Type B pancreatic cell (in vitro differentiated cells): ENCODE data around the gene ALDH3A1. TPM values are rescaled to one million over a fixed set of nuclear protein-coding genes. Genes with fewer than 3 reads are reported as not detected.
A peak's percentile ranks its signal among the peaks of the same experiment; 100 is the strongest.

Experiments used
- DNase-seq: peaks from one replicate; pipeline ENCODE4 v3.0.0; 2021; ENCODE audit warnings: mixed read lengths; ENCODE audit not compliant: unreplicated experiment; ENCODE audit errors: extremely low spot score
- H3K27ac Mint-ChIP-seq: 2 replicates; pipeline ENCODE4 v1.8.0; 2021; ENCODE audit warnings: mild to moderate bottlenecking, mixed read lengths
- H3K27me3 Mint-ChIP-seq: 2 replicates; pipeline ENCODE4 v1.8.0; 2021; ENCODE audit warnings: mixed read lengths
- H3K36me3 Mint-ChIP-seq: 2 replicates; pipeline ENCODE4 v1.8.0; 2021; ENCODE audit warnings: mixed read lengths
- H3K4me1 Mint-ChIP-seq: one replicate; pipeline ENCODE4 v1.8.0; 2021; ENCODE audit warnings: mixed read lengths; ENCODE audit not compliant: unreplicated experiment
- H3K4me3 Mint-ChIP-seq: 2 replicates; pipeline ENCODE4 v1.8.0; 2021; ENCODE audit warnings: mild to moderate bottlenecking, mixed read lengths
- H3K9me3 Mint-ChIP-seq: 2 replicates; pipeline ENCODE4 v1.8.0; 2021; ENCODE audit warnings: mixed read lengths
- total RNA-seq: library from RNA; stranded (reverse); gene quantifications from 2 replicates; pipeline ENCODE4 v1.2.1, GENCODE V29; 2021; ENCODE audit warnings: low replicate concordance
- TF ChIP-seq, protein P1 (sequence below): fragments of 200-600 bp; sonication (generic); conservative IDR thresholded peaks from 2 replicates; pipeline ENCODE4 v1.5.0; 2021; ENCODE audit warnings: antibody characterized with exemption, mild to moderate bottlenecking

Gene ALDH3A1
- total RNA-seq, 1 donor from 2014 or later: 0.77 TPM

DNA sequence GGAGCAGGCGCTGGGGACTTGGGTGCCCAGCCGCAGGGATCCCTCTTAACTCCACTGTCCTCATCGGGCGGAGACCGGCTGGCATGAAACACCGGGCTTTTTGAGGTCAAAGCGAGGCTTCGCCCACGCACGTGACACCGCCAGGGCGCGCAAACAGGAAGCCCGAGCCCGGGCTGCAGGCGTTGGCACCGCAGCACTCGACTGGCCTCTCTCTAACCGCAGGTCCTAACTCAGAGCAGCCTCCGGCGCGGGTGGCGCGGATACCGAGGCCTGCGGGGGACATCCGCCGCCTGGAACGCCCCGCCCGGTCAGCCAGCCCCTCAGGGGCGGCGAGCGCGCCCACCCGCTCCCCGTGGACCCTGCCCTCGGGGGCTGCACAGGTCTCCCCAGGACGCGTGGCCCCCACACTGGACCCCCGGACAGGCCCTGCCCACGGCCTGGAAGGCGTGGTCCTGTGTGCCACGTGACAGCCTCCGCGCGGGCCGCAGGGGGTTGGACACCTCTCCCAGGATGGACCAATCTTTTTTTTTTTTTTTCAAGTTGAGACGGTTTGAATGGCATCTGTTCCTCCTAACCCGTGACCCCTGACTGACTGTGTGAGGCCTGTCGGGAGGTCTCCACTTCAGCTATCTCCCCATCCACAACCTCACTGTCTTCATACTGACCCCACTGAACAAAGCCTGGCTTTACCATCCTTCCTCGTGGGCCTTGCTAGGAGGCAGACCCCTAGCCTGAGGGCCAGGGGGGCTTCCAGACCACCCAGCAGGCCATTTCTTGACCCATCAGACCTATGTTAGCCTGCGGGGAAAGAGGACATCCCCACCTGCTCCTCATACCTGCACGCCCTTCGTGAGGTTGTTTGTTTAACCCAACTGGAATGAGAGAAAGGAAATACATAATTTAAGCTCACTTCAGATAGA, 23.3 kb downstream of the ALDH3A1 start:
- peaks cover 7% of the 10 kb centered on the region for H3K4me1 Mint-ChIP-seq
- H3K36me3 Mint-ChIP-seq: no peaks in the 10 kb centered on the region
- TF ChIP-seq, protein P1, sequence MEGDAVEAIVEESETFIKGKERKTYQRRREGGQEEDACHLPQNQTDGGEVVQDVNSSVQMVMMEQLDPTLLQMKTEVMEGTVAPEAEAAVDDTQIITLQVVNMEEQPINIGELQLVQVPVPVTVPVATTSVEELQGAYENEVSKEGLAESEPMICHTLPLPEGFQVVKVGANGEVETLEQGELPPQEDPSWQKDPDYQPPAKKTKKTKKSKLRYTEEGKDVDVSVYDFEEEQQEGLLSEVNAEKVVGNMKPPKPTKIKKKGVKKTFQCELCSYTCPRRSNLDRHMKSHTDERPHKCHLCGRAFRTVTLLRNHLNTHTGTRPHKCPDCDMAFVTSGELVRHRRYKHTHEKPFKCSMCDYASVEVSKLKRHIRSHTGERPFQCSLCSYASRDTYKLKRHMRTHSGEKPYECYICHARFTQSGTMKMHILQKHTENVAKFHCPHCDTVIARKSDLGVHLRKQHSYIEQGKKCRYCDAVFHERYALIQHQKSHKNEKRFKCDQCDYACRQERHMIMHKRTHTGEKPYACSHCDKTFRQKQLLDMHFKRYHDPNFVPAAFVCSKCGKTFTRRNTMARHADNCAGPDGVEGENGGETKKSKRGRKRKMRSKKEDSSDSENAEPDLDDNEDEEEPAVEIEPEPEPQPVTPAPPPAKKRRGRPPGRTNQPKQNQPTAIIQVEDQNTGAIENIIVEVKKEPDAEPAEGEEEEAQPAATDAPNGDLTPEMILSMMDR: no peak
- DNase-seq: peak; percentile 67
- no peaks in the 10 kb centered on the region for H3K9me3 Mint-ChIP-seq
- no peak overlapping the region for H3K27ac Mint-ChIP-seq
- H3K4me3 Mint-ChIP-seq: no peak overlapping the region
- no peaks in the 10 kb centered on the region for H3K27me3 Mint-ChIP-seq

DNA sequence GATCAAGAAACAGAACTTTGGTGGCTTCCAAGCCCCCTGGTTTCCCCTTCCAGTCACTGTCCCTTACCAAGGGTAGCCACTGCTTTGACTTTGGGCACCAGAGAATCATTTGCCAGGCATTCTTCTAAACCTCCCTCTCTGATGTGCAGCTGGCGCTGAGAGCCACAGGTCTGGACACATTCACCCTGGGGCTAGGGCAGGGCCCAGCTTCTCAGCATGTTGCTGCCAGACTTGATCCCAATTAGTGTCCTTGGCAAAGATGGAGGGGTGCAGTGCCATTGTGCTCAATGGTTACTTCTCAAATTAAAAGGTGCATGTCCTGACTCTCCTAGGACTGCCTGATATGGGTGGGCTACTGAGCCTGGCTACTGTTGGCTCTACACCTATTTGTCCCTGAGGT, 24.1 kb downstream of the ALDH3A1 start:
- Mint-ChIP-seq H3K9me3 (no peaks in the 10 kb centered on the region), H3K27ac (no peak overlapping the region), H3K27me3 (no peaks in the 10 kb centered on the region), H3K4me1 (peaks cover 12% of the 10 kb centered on the region), H3K4me3 (no peak overlapping the region), H3K36me3 (no peaks in the 10 kb centered on the region)
- TF ChIP-seq, protein P1: no peak
- DNase-seq: no peak

DNA sequence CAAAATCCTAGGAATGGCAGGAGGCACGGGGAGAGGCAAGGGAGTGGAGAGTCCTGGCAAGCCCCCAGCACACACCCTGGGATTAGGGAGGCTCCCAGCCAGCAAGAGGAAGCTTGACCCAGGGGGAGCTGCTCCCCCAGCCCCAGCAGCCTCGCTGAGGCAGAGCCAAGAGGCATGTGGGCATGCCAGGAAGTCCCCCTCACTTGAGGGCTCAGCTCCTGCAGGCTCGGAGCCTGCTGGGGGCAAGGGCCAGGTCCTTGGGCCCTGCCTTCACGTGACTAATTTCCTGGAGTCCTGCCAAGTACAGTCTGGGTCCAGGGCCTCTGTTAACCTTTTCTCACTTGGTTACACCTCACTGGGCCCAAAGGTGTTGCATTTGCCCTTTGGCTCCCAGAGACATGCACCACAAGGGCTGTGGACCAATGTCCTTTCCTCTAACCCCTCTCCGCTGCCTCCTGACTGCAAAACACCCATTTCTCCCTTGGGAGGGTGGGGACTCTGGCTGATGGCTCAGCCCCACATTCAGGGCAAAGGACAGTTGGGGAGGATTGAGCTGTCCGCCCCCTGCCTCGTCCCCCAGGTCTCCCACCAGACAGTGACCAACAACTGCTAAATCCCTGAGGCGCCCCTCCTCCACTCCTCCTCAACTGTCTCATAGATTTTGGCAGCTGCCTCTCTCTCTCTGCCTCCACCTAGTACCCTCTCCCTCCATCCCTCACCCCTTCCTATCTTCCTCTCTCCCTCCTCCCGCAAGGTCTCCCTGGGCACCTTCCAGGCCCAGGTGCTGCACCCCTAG, 27.3 kb downstream of the ALDH3A1 start:
- no peaks in the 10 kb centered on the region for H3K36me3 Mint-ChIP-seq
- peaks cover 3% of the 10 kb centered on the region for H3K27me3 Mint-ChIP-seq
- H3K9me3 Mint-ChIP-seq: no peaks in the 10 kb centered on the region
- TF ChIP-seq, protein P1: no peak
- H3K4me3 Mint-ChIP-seq: no peak overlapping the region
- H3K4me1 Mint-ChIP-seq: peaks cover 20% of the 10 kb centered on the region
- no peak for DNase-seq
- H3K27ac Mint-ChIP-seq: no peak overlapping the region

DNA sequence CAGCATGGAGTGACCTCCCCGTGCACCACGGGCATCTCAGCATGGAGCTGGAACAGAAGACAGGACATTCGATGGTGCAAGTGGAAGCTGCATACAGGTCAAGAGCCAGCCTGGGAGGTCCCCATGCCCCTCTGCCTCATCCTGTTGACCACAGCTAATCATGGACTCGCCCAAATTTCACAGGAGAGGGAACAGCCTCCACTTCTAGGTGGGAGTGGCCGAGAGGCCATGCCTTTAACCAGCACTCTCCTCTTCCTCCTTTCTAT, 28.0 kb downstream of the ALDH3A1 start:
- peaks cover 3% of the 10 kb centered on the region for H3K27me3 Mint-ChIP-seq

DNA sequence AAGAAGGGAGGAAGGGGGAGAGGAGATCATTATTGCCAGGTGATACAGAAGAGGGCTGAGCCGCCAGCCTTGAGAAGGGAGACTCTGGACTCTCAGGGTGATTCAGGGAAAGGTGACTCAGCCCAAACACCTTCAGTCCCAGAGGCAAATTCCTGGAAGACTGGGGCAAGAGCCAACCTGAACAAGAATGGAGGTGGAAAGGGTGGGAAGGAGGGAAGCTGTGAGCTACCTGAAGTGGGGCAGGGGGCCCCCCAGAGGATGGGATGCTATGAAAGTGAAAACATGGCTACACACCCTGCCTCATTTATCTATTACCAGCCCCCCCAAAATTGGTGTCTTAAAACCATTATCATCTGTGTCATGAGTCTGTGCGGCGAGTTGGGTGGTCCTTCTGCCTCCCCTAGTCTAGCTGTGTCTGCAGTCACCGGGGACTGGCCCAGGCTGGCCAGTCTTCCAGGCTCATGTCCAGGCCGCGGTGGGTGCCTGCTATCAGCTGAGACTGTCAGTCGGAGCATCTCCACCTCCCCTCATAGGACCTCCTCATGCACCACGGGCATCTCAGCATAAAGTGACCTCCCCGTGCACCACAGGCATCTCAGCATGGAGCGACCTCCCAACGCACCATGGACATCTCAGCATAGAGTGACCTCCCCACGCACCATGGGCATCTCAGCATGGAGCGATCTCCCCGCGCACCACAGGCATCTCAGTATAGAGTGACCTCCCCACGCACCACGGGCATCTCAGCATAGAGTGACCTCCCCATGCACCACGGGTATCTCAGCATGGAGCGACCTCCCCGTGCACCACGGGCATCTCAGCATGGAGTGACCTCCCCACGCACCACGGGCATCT, 28.5 kb downstream of the ALDH3A1 start:
- H3K4me1 Mint-ChIP-seq: peaks cover 20% of the 10 kb centered on the region

More for the DNA sequence above, 28.0 kb downstream of the ALDH3A1 start:
- TF ChIP-seq, protein P1: no peak
- no peaks in the 10 kb centered on the region for H3K9me3 Mint-ChIP-seq
- no peak for DNase-seq
- H3K4me1 Mint-ChIP-seq: peaks cover 20% of the 10 kb centered on the region
- H3K36me3 Mint-ChIP-seq: no peaks in the 10 kb centered on the region
- H3K27ac Mint-ChIP-seq: no peak overlapping the region
- no peak overlapping the region for H3K4me3 Mint-ChIP-seq

More for the DNA sequence above, 28.5 kb downstream of the ALDH3A1 start:
- H3K36me3 Mint-ChIP-seq: no peaks in the 10 kb centered on the region
- TF ChIP-seq, protein P1: no peak
- DNase-seq: no peak
- peaks cover 3% of the 10 kb centered on the region for H3K27me3 Mint-ChIP-seq
- no peaks in the 10 kb centered on the region for H3K9me3 Mint-ChIP-seq
- no peak overlapping the region for H3K4me3 Mint-ChIP-seq
- H3K27ac Mint-ChIP-seq: peak overlapping the region; percentile 9
